Measurements from ENCODE around the gene FHL2.

DNA sequence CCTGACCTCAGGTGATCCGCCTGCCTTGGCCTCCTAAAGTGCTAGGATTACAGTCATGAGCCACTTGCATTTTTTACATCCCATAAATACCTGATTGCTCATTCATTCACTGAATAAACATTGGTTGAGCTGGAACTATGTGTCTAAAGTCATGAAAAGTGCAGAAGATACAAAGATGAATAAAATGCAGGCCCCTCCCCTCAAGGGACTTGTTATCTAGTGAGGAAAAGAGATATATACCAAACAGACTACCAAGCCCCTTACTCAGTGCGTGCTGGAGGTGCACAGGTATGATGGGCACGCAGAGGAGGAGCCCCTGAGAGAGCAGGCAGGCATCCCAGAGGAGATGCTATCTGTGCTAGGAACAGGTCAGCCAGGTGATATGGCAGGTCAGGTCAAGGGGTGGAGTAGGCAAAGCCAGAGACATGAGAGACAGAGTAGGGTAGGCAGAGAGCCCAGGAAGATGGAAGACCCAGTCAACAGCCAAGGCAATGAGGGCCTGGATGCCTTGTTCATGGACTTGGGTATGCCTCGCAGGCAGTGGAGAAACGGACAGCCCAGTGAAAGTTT is 7.7 kb downstream of the FHL2 start:
- TF ChIP-seq, protein P1, sequence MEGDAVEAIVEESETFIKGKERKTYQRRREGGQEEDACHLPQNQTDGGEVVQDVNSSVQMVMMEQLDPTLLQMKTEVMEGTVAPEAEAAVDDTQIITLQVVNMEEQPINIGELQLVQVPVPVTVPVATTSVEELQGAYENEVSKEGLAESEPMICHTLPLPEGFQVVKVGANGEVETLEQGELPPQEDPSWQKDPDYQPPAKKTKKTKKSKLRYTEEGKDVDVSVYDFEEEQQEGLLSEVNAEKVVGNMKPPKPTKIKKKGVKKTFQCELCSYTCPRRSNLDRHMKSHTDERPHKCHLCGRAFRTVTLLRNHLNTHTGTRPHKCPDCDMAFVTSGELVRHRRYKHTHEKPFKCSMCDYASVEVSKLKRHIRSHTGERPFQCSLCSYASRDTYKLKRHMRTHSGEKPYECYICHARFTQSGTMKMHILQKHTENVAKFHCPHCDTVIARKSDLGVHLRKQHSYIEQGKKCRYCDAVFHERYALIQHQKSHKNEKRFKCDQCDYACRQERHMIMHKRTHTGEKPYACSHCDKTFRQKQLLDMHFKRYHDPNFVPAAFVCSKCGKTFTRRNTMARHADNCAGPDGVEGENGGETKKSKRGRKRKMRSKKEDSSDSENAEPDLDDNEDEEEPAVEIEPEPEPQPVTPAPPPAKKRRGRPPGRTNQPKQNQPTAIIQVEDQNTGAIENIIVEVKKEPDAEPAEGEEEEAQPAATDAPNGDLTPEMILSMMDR (IDR thresholded peaks at IDR 0.05; ENCODE audit: low read depth, low read length, missing input control) = no peak
- TF ChIP-seq RXRA (IDR thresholded peaks at IDR 0.05) = no peak
